Stimulated activated CD8-positive, alpha-beta memory T cell treated with anti-CD3 and anti-CD28 coated beads, Interleukin-2, amount 100 ng/mL, for 1 hour (primary cell): ENCODE data around the gene HPN.
"Not testable (repeated sequence)": the region's sequence is repeated elsewhere in the genome, so short reads cannot be mapped to it uniquely, and the experiment has no call there.

Experiments
- DNase-seq, 2 donors: peaks; one replicate each; pipeline ENCODE4 v3.0.0-alpha.2; 2020; ENCODE audit warnings: low read depth in 2 of 2

The HPN gene

DNA sequence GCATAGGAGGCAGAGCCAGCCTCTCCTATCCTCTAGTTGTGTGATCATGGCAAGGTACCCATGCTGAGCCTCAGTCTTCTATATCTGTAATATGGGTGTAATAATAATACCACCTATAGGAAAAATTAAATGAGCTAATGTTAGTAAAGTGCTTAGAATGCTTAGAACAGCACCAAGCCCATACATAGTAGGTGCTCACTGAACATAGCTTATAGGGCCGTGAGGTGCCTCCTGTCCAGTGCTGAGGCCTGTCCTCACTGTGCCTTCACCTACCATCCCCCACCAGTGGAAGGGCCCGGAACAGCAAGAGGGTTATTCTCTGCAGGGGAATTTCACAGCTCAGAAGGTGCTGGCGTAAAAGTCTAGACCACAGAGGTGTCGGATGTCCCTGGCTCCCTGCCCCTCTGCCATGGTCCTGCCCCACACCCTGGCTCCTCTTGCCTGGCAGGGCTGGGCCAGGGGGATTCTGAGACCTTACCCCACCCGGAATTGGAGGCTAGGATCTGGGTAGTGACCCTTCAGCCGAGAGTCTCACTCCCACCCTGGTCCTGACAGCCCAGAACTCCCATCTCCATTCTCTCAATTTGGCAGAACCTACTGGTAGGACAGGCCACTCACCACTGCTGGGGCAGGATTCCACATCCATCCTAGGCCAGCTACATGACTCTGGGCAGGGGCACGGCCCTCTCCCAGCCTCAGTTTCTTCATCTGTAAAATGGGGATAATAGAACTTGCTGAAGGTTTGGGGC, 13.5 kb upstream of the HPN start:
- DNase-seq = no peak

DNA sequence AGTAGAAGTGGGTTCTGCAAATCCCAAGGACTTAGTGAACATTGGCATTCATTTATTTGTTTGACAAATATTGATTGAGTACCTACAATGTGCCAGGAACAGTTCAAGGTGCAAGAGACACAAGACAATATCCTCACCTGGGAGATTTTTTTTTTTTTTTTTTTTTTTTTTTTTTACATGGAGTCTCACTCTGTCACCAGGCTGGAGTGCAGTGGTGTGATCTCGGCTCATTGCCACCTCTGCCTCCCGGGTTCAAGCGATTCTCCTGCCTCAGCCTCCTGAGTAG, 13.0 kb upstream of the HPN start:
- DNase-seq = not testable (repeated sequence)

GRCh38 chr19:35029275-35029736, 12.2 kb upstream of the HPN start:
- not testable (repeated sequence) for DNase-seq

DNA sequence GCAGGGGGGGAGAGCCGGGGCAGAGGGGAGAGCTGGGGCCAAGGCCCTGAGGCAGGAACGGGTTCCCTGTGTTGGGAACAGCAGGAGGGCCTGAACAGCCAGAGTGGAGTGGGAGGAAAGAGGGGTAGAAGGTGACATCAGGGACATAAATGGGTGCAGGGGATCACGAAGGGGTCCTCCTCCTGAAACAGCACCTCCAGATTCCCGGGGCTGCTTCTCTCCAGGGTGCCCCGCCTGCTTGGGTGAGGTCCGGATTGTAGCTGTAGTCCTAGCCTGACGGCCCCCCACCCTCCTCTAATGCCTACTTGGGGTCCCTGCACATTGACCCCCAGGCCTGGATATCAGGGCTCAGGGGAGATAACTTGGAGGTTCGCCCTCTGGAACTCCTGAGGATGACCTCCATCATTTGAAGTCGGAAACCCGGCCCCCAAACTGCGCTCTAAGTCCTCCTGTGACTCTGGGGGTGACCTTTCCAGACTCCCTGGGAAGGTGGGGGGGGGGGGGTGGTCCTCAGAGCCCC, 11.7 kb upstream of the HPN start:
- no peak for DNase-seq

DNA sequence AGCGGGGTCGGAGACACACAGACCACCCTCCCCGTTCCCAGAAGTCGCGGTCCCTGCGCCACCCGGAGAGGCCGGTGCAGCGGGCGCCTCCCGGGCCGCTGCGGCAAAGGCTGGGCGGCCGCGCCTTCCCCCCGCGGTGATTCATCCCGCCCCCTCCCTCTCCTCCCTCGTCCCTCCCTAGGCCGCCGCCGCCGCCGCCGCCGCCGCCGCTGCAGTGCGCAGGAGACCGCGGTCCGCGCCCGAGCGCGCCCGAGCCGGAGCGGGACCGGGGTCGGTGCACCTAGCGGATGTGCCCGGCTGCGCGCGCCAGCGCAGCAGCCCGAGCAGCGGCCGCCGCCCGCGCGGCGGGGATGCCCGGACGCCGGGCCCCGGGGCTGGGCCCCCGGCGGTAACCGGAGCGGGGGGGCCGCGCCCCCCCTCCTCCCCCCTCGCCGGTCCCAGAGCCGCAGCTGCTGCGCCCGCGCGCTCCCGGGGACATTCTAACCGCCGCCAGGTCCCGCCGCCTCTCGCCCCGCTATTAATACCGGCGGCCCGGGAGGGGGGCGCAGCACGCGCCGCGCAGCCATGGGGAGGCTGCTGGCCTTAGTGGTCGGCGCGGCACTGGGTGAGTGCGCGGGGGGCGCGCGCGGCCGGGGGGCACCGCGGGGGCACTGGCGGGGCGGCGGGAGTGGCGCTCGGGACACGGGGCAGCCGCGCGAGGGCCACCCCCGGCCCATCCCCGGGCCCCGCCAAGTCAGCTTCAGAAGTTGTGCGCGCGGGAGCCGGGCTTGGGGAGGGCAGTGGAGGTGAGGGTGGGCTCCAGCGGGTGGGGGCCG, 11.1 kb upstream of the HPN start, which contains the start of gene SCN1B:
Gene SCN1B, plus strand, starts transcription at position 214 of the 815 bp plus-strand sequence. Its CDS starts 351 bp downstream, at position 565.
- peak; percentile 31 to 41 for DNase-seq

DNA sequence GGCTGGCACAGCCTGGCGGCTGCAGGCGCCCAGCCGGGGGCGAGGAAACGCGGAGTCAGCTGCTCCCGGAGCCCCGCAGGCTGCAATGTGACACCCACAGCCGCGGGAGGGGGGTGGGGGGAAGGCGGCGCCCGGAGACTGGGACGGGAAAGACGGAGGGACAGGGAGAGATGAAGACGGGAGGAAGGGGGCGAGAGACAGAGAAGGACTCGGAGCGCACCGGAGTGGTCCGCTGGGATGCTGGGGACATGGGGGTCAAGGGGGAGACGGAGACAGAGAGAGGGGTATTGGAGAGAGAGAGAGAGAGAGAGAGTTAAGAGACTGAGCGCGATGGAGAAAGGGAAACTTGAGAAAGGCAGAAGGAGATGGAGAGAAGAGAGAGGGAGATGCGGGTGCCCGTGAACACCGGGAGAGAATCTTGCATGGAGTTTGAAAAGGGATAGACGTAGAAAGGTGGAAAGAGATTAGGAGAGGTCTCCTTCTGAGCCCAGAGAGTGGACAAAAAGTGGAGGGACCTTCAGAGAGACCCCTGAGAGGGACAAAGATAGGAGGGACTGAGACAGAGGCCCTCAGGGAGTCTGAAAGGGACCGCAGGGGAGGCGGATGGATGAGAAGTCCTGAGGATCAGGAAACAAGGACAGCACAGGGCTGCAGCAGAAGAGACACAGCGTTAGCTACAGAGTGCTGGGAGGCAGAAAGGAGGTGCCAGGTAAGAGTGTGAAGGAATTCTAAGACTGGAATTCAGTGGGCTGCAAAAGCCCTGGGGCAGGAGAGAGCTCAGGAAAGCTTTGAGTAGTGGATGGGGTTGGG, 10.2 kb upstream of the HPN start:
- DNase-seq = no peak

DNA sequence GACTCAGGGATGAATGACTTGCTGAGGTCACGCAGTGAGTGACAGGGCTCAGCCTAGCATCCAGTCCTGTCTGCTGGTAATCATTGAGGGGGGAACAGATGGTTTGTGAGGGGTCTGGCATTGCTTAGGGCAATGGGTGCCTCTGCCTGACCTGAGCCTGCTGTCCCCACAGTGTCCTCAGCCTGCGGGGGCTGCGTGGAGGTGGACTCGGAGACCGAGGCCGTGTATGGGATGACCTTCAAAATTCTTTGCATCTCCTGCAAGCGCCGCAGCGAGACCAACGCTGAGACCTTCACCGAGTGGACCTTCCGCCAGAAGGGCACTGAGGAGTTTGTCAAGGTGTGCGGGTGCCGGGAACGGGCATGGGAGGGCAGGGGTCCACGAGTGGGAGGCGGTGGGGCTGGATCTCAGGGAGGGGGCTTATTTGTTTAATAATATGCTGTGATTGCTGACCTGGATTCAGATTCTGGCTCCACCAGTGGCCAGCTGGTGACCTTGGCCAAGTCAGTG, 9.1 kb upstream of the HPN start:
- no peak for DNase-seq

- no peak for DNase-seq
These were observed 8.2 kb upstream of the HPN start for GRCh38 chr19:35033067-35034004.

DNA sequence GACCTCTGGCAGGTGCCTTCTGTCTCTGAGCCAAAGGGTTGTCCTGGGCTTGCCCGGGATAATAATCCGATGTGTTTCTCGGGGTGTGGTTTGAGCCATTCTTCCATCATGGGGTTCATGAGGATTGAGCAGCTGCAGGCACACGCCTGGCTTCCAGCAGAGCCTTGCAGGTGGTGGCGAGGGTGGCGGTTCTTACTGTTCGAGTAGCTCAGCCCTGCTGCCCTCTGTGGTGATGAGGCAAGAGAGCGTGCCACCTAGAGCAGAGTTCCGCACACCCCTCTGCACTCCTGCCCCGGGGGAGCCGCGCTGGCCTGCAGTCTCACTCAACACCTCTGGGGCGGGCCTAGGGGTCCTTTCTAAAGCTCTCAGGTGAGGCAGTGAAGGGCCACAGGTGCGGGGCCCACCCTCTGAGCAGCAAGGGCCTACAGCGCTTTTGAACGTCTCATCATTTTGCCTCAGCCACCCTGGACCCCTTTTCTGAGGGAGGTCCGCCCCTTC, 7.5 kb upstream of the HPN start:
- no peak for DNase-seq

- no peak for DNase-seq
These were observed 6.7 kb upstream of the HPN start for GRCh38 chr19:35034588-35035382.

GRCh38 chr19:35037716-35038622, 3.6 kb upstream of the HPN start:
- DNase-seq = no peak

DNA sequence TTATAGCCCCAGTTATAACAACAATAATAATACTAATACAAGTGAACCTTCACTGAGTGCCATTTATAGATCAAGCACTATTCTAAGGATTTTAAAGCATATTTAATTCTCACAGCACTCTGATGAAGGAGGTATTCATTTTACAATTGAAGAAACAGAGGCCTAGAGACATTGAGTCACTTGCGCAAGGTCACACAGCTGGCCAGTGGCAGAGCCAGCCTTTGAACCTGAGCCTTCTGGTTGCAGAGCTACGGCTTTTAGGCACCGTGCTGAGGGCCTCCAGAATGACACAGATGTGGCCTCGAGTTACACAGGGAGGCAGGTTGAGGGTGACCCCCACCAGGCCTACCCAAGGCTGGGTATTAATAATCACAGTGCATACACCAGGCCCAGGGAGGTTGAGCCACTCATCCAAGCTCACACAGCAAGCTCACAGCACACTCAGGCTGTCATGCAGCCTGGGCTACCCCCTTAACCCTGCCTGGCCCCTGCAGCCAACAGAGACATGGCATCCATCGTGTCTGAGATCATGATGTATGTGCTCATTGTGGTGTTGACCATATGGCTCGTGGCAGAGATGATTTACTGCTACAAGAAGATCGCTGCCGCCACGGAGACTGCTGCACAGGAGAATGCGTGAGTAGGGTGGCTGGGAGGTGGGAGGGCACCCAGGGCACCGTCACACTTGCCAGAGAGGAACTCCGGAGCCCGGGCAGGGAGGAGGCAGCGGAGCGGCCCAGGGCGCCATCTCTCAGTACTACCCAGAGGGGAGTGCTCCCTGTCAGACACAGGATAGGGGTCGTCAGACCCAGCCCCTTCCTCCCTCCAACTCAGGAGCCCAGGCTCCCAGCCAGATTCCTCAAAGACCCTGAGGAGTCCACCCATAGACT, 2.7 kb upstream of the HPN start:
- DNase-seq = no peak

- no peak for DNase-seq
These were observed 1.4 kb upstream of the HPN start for GRCh38 chr19:35039881-35040825.

DNA sequence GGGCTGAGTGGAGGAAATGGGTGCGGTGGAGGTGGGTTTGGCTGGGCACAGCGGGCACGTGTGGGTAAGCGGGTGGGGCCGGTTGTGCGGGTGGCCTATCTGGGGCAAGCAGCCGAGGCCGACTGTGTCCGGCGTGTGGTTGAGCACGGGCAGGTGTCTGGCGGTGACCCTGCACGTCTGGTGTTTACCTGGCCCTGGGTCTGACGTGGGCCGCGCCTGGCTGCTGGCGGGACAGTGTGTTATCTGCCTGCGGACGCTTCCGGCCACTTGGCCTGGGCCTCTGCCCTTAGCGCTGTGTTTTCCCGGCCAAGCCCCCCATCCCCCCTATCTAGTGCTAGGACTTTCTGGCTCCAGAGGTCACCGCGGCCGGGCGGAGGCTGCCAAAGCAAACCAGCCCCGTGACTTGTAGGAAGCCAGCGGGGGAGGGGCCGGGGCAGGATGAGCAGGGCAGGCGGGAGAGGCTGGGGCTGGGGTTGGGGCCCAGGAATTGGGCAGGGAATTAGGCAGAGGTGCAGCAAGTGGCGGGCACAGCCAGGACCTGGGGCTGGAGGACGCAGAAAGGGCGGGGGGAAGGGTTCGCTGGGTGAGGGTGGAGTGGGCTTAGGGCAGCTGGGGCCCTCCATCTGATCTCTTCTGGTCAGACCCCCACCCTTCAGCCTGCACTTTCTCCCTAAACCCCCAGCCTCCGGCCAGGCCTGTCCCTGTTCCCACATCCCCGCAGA, 534 bp upstream of the HPN start:
- no peak for DNase-seq

GRCh38 chr19:35042056-35042730, 672 bp downstream of the HPN start:
- no peak for DNase-seq
